Natural killer cell (primary cell): ENCODE measurements around the gene SCD. TPM values are rescaled to one million over a fixed set of nuclear protein-coding genes. Genes with fewer than 3 reads are reported as not detected.

Experiments used
- ATAC-seq, 3 donors: fragments of 150-1000 bp in 2 of 3; fragments of 200-7000 bp in 1 of 3; cut with Tn5 transposase; 1 replicate in 1 of 3; 2 replicates in 2 of 3; pipeline ENCODE4 v1.10.0; 2021; ENCODE audit warnings: mild to moderate bottlenecking in 2 of 3, moderate library complexity in 2 of 3
- DNase-seq, 2 donors: peaks; one replicate each; pipeline versions ENCODE4 v3.0.0 to v3.0.0-alpha.2; 2013 to 2021; ENCODE audit warnings: mixed read lengths in 1 of 2
- H3K27ac ChIP-seq: one replicate; pipeline ENCODE4 v1.5.1; 2013; ENCODE audit warnings: mild to moderate bottlenecking, low read length
- H3K27me3 ChIP-seq: one replicate; pipeline ENCODE4 v1.6.1; 2013; ENCODE audit warnings: low read length; ENCODE audit not compliant: control insufficient read depth, insufficient read depth
- H3K36me3 ChIP-seq: one replicate; pipeline ENCODE4 v1.6.1; 2013; ENCODE audit warnings: low read length; ENCODE audit not compliant: control insufficient read depth, insufficient read depth
- H3K4me1 ChIP-seq: one replicate; pipeline ENCODE4 v1.6.1; 2013; ENCODE audit warnings: low read length; ENCODE audit not compliant: control insufficient read depth, insufficient read depth
- H3K4me3 ChIP-seq: one replicate; pipeline ENCODE4 v1.5.1; 2013; ENCODE audit warnings: low read length
- H3K9me3 ChIP-seq: one replicate; pipeline ENCODE4 v1.6.1; 2013; ENCODE audit warnings: low read length; ENCODE audit not compliant: control insufficient read depth, insufficient read depth
- H3K27ac Mint-ChIP-seq, 2 donors: one replicate each; pipeline ENCODE4 v1.8.0; 2022; ENCODE audit warnings: mild to moderate bottlenecking in 2 of 2, mixed read lengths in 2 of 2, moderate library complexity in 1 of 2
- H3K27me3 Mint-ChIP-seq, 2 donors: one replicate each; pipeline ENCODE4 v1.8.0; 2022; ENCODE audit warnings: low read depth in 2 of 2, mixed read lengths in 2 of 2
- H3K36me3 Mint-ChIP-seq: one replicate; pipeline ENCODE4 v1.8.0; 2022; ENCODE audit warnings: mixed read lengths
- H3K4me1 Mint-ChIP-seq, 2 donors: one replicate each; pipeline ENCODE4 v1.8.0; 2022; ENCODE audit warnings: mixed read lengths in 2 of 2
- H3K4me3 Mint-ChIP-seq: one replicate; pipeline ENCODE4 v1.8.0; 2022; ENCODE audit warnings: mild to moderate bottlenecking, moderate library complexity, mixed read lengths
- H3K9me3 Mint-ChIP-seq, 2 donors: one replicate each; pipeline ENCODE4 v1.8.0; 2022; ENCODE audit warnings: mixed read lengths in 2 of 2
- CTCF ChIP-seq: fragments of 200-600 bp; IDR thresholded peaks from one replicate; pipeline ENCODE4 v1.8.0; 2022; ENCODE audit warnings: antibody characterized with exemption
- WGBS: methylation state at CpG from one replicate; pipeline ENCODE4 v1.1.7; 2013; ENCODE audit warnings: missing lambda C conversion rate; ENCODE audit not compliant: insufficient coverage; 5-methylcytosine and 5-hydroxymethylcytosine counted together
- intact Hi-C: fragments of 100-400 bp; cut with micrococcal nuclease; formaldehyde crosslinking; loops from one replicate; pipeline ENCODE4 v1.14.2; 2022
- total RNA-seq, 4 donors: library from RNA; stranded (reverse); fragments of 120-200 nt in 1 of 4; gene quantifications; one replicate each; pipeline versions ENCODE4 v1.2.3 to v1.2.4, GENCODE V29; 2013 to 2022

SCD gene
- total RNA-seq, 3 donors from 2014 or later (not counting 1 experiment from before 2014, with no cell fraction given), result 3.5 to 10.1 (median 3.8) TPM

GRCh38 chr10:100370714-100371481 lies 23.9 kb downstream of the SCD start:
- Histone ChIP-seq H3K4me3 (peak overlapping the region; percentile 3), H3K27ac (peak overlapping the region; percentile 91)

GRCh38 chr10:100371482-100372027 lies 24.5 kb downstream of the SCD start:
- no peaks in the 10 kb centered on the region for H3K9me3 Mint-ChIP-seq
- ATAC-seq (no peak), DNase-seq (no peak)
- peak overlapping the region; percentile 91 for H3K27ac ChIP-seq
- H3K4me1 Mint-ChIP-seq, result peaks cover 18 to 28% of the 10 kb centered on the region in 2 donors
- peaks cover 53% of the 10 kb centered on the region for H3K4me1 ChIP-seq
- H3K36me3 Mint-ChIP-seq, result no peaks in the 10 kb centered on the region
- H3K4me3 Mint-ChIP-seq, result peak overlapping the region; percentile 66
- no peaks in the 10 kb centered on the region for H3K27me3 Mint-ChIP-seq
- intact Hi-C loops, result loop anchor here (1.0 to 5.0 kb wide), 4 partner anchors 24 to 166 kb away; partner anchors contain the start of genes HIF1AN and SCD
- TF ChIP-seq CTCF, result no peak
- 82% methylated on average over 7 of the region's 10 CpGs for WGBS
- H3K9me3 ChIP-seq, result no peaks in the 10 kb centered on the region
- peak overlapping the region; percentile 3 for H3K4me3 ChIP-seq
- H3K36me3 ChIP-seq, result no peaks in the 10 kb centered on the region
- H3K27me3 ChIP-seq, result no peaks in the 10 kb centered on the region
- H3K27ac Mint-ChIP-seq, result no peak overlapping the region

More at GRCh38 chr10:100370714-100371481, 23.9 kb downstream of the SCD start:
- Histone ChIP-seq H3K4me1 (peaks cover 53% of the 10 kb centered on the region), H3K36me3 (no peaks in the 10 kb centered on the region), H3K9me3 (no peaks in the 10 kb centered on the region), H3K27me3 (no peaks in the 10 kb centered on the region)
- DNase-seq (peak; percentile 76 to 77), ATAC-seq (peak; percentile 60 to 79 (median 62))
- Mint-ChIP-seq H3K9me3 (no peaks in the 10 kb centered on the region), H3K36me3 (no peaks in the 10 kb centered on the region), H3K4me3 (peak overlapping the region; percentile 66), H3K27ac (no peak overlapping the region), H3K4me1 (peaks cover 18 to 29% of the 10 kb centered on the region in 2 donors), H3K27me3 (no peaks in the 10 kb centered on the region)
- TF ChIP-seq CTCF, result no peak
- intact Hi-C loops, result loop anchor here (1.0 to 5.0 kb wide), 4 partner anchors 24 to 166 kb away; partner anchors contain the start of genes HIF1AN and SCD
- WGBS, result 12% methylated on average over 12 of the region's 12 CpGs

DNA sequence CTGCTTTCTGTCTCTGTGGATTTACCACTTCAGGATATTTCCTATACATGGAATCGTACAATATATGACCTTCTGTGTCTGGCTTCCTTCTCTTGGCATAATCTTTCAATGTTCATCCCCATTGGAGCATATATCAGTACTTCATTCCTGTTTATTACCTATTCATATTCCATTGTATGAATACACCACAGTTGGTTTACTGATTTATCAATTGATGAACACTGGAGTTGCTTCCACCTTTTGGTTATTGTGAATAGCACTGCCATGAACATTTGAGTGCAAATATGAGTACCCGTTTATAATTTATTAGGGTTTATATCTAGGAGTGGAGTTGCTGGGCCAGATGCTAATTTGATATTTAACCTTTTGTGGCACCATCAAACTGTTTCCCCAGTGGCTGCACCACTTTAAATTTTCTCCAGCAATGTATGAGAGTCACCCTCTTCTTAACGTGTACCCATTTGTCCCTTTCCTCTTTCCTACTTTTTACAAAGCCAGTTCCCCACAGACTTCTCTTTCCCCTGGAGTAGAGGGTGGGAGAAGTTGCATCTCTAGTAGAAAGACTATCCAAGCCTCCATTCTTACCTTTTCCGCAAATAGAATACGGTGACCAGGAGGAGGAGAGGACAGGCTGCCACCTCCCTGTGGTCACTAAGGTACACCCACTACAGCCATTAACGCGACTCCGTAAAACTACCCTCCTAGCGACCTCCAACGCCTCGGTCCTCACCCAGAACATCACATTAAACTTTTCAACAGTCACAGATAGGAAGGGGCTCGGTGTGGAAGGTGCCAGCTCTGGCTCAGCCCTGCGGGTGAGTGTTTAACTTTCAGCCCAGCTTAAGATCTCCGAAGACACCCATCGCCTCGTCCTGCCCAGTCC lies 25.6 kb downstream of the SCD start:
- Histone ChIP-seq H3K4me3 (peak overlapping the region; percentile 65), H3K4me1 (peaks cover 56% of the 10 kb centered on the region), H3K27ac (peak overlapping the region; percentile 90), H3K36me3 (no peaks in the 10 kb centered on the region), H3K27me3 (no peaks in the 10 kb centered on the region), H3K9me3 (no peaks in the 10 kb centered on the region)
- Mint-ChIP-seq H3K27ac (no peak overlapping the region), H3K27me3 (no peaks in the 10 kb centered on the region), H3K4me3 (no peak overlapping the region), H3K9me3 (no peaks in the 10 kb centered on the region), H3K36me3 (no peaks in the 10 kb centered on the region), H3K4me1 (peaks cover 22 to 34% of the 10 kb centered on the region in 2 donors)
- no peak for TF ChIP-seq CTCF
- DNase-seq (no peak), ATAC-seq (no peak)
- 33% methylated on average over 15 of the region's 16 CpGs for WGBS
- intact Hi-C loops, result loop anchor here (5.0 kb wide), 2 partner anchors 35 to 165 kb away; partner anchors contain the start of gene HIF1AN
